Vagina (tissue), 2 donors: ENCODE measurements around the gene PCBP3.

ENCODE experiments used
- CTCF ChIP-seq, 3 experiments: fragments of 450-650 bp in 2 of 3; fragments of 200-600 bp in 1 of 3; sonication (generic) in 1 of 3; IDR thresholded peaks; one replicate each; pipeline ENCODE4 v1.5.1; 2017 to 2019; ENCODE audit warnings: antibody characterized with exemption in 3 of 3, mild to moderate bottlenecking in 2 of 3, moderate library complexity in 2 of 3
- POLR2A ChIP-seq, 2 donors: fragments of 450-650 bp; IDR thresholded peaks; one replicate each; pipeline ENCODE4 v1.6.1; 2017; ENCODE audit warnings: antibody characterized with exemption in 2 of 2, mild to moderate bottlenecking in 2 of 2, moderate library complexity in 2 of 2

- TF ChIP-seq CTCF (IDR thresholded peaks at IDR 0.05), result no peak
- TF ChIP-seq POLR2A (IDR thresholded peaks at IDR 0.05), result no peak
These were observed 209.4 kb downstream of the PCBP3 start for GRCh38 chr21:45852886-45853400.
